CD4-positive, alpha-beta T cell treated with Interleukin-6 at 100 ng/mL for 8 hours (primary cell): ENCODE measurements around the gene FAM222A.

ENCODE experiments used
- DNase-seq: peaks from one replicate; pipeline ENCODE4 v3.0.0-alpha.2; 2020; ENCODE audit warnings: mixed read lengths, low spot score

FAM222A gene

DNA sequence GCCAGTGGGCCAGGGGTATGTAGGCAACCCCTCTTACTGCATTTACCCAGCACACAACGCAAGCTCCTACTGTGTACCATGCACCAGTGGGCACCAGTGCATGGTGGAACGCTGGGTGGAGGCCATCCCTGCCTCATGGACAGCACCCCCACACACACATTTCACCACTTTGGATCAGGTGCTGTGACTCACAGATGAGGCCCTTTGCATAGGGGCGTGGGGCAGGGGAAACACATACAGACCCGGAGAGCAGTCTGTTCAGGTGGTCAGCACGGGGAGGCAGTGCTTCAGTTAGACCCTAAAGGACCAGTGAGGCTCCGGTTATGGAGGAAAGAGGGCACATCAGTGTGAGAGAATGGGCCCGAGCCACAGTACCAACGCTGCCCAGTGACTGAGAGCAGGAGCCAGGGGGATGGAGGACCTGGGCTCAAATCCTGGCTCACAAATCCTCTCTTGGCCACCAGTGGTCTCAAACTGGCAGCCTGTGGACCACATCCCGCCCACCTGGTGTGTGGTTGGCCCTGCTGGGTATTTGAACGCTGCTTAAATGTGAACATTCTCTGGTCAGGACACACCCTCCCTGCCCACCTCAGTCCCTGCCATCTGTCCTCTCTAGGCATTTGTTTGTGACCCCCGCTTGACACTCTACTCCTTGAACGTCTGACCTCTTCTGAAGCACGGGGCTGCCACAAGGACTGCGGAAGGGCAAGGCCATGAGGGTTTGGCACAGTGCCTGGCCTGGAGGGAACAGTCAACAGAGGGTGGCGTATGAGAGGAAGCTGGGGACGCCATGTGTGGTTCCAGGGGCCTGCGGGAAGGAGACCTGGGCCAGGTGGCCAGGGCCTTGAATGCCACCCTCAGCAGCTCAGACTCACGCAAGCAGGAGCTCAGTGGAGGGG lies 46.7 kb downstream of the FAM222A start:
- no peak for DNase-seq

DNA sequence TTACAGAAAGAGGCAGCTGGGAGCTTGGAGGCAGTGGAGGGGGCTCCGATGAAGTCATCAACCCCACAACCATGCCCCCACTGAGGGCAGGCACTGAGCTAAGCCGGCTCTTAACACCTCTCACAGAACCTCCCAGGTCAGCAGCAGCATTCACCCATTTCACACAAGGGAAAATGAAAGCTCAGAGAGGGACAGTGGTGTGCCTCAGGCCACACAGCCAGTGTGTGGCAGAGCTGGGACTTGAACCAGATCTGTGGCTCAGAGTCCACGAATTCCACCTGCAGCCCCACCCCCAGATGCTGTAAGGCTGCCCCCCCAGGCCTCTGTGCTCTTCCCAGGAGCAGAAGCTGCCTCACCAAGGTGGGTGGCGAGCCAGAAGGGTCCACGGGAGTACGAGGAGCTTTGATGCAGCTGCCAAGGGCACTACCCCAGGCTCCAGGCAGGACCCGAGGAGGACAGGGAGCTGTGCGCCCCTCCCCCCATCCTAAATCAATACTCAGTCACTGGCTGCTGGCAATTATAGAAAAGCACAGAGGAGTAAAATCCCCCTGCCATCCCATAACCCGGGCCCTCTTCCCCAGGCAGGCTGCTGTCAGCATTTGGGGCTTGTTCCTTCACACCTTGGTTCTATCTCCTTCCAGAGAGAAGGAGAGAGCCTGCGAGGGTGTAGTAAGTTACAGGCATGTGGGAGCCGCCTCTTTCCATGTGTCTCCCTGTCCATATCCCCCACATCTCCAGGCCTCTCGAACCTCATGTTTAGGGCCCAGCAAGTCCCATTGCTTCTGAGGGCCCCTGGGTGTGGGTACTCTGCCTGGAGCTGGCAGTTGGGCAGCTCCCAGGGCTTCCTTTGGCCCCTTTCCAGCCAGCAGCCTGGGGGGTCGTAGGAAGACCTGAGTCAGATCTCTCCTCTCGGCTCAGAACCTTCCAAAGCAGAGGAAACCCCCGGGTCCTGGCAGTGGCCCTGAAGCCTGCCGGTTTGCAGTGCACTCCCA lies 47.6 kb downstream of the FAM222A start:
- no peak for DNase-seq

DNA sequence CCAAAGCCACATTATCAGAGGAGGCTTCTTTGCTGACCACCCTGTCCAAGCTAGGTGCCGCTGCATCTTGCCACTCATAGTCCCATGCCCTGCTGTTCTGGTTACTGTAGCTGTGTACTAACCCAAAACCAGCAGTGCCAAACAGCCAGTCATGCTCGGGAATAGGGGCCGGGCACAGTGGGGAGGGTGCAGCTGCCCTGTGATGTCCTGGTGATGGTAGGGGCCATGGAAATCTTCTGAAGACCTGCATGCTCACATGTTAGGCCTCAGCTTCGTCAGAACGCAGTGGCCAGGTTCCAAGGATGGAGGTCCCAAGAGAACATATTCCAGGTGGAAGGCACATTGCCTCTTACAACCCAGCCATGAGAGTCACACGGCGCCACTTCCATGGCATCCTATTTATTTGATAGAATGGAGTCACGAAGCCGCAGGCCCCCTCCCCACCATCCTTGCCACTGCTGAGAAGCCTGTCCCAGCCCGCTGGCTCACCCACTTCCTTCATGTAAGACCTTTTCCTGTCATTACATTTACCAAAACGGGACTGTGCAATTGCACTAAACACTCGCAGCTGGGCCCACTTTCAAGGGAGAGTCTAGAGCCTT lies 48.5 kb downstream of the FAM222A start:
- DNase-seq, result no peak

DNA sequence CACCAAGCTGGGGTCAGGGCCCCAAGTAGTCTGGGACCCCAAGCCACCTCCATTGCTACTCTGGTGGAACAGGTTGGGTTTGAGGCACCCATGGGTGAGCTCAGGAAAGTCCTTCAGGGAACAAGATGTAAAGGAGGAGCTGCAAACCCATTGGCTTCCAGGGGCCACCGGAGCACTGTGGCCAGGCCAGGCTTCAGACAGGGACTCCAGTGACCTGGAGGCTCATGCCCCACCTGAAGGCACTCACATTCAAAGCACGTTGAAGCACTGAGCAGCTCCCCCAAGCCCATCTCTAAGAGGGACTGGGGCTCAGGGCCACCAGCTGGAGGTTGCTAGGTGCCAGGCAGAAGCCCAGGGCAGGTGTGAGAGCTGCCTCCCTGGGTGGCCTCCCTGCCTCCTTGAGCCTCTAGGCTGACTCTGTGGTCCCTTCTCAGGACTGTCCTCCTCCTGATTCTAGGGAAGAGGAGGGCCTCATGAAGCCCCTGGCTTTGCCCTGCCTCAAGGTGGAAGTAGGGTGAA lies 49.1 kb downstream of the FAM222A start:
- no peak for DNase-seq

DNA sequence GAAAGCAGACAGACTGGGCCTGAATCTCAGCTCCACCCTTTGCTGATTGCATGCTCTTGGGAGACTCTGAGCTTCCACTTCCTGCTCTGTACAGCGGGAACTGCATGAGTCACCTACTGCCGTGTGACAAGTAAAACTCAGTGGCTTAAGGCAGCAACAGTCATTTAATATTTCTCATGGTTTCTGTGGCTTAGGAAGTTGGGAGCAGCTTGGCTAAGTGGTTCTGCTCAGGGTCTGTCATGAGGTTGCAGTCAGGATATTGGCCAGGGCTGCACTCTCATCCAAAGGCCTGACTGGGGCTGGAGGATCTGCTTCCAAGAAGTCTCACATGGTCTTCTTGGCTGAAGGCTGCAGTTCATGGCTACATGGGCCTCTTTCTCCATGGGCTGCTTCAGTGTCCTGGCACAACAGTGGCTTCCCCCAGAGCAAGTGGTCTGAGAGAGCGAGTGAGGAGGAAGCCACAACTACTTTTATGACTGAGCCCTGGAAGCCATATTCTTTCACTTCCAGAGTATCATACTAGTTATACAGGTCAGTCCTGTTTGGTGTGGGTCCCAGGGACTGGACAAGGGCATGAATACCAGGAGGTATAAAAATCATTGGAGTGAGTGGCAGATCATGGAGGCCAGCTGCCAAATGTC lies 49.7 kb downstream of the FAM222A start:
- DNase-seq, result no peak

DNA sequence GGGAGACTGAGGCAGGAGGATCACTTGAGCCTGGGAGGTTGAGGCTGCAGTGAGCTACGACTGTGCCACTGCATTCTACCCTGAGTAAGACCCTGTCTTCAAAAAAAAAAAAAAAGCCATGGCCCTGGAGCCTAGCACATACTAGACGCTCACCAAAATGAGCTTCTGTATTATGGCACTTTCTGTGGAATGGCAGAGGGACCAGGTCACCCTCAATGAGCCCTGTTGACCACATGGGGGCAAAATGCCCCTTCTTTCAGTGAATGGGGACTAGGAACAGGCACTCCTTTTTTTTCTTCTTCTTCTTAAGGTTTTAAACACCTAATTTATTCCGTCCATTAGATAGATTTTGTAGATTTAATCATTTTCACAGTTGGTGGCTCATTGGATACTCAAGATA lies 50.5 kb downstream of the FAM222A start:
- DNase-seq, result no peak

DNA sequence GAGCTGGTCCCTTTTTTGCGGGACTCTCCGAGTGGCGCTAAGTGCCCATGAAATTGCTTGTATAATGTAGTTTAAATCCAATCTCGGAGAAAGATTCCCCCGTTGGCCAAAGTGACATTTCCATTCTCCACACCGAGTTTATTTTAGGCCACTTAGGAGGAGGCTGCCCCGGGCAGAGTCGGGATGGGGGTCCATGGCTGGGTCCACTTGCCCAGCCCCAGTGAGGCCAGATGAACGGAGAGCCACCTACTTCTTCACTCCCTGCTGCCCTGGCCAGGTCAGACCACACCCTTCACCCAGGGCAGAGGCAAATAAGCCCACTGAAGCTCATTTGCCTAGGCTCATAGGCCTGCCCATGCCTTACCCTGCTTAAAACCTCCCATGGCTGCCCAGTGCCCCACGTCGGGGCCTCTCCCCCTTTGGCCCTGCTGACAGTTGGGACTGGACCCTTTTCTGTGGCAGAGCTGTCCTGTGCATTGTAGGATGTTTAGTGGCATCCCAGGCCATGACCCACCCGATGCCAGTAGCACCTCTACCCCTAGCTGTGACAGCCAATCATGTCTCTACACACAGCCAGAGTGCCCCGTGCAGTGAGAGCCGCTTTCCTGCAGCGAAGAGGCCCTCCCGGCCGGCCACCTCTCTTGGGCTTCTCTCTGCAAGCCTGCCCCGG lies 51.3 kb downstream of the FAM222A start:
- no peak for DNase-seq

DNA sequence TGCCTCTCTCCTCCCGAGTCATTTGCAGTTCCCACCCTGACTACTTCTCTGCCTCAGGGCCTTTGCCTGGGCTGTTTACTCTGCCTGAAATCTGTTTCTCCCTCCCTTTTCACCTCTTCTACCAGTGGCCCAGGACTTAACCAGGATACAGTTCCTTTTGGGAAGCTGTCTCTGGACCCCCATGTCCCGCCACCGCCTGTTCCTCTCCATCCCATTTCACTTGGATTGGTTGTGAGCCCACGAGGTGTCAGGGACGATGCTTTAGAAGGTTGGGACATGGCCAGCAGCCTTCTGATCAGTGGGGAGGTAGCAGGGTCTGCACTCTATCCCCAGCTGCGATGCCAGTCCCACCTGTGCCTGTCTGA lies 51.8 kb downstream of the FAM222A start:
- no peak for DNase-seq

DNA sequence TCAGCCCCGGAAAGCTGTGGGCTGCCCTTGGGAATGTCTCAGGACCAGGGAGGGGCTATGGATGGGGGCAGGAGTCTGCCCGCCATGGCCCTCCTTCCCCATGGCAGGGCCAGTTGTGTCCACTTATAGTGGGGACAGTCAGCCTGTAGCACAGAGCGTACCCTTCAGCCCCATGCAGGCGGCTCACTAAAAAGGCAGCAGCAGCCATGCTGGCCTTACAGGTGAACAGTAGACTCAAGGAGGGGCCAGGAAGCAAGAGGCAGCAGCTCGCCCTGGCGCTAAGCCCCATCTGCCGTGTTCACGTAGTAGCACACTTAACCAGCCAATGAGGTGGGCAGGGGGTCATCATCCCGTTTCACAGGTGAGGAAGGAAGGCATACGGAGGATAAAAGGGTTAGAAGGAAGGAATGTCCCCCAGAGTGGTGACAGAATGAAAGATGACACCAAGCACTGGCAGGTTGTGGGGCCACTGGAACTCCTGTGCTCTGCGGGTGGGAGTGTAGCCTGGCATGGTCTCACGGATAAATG lies 52.7 kb downstream of the FAM222A start:
- DNase-seq, result no peak

DNA sequence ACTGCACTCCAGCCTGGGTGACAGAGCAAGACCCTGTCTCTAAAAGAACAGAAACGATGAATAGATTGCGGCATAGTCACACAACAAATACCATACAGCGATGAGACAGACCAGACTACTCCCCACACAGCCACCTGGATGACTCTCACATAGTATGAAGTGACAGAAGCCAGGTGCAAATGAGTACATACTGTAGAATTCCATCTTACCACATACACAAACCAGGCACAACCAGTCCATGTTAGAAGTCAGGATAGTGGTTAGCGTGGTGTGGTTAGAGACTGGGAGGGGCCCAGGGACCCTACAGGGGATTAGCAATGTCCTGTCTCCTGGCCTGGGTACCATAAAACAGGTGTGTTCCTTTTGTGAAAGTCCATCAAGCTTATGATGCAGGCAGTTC lies 53.8 kb downstream of the FAM222A start:
- DNase-seq, result no peak

DNA sequence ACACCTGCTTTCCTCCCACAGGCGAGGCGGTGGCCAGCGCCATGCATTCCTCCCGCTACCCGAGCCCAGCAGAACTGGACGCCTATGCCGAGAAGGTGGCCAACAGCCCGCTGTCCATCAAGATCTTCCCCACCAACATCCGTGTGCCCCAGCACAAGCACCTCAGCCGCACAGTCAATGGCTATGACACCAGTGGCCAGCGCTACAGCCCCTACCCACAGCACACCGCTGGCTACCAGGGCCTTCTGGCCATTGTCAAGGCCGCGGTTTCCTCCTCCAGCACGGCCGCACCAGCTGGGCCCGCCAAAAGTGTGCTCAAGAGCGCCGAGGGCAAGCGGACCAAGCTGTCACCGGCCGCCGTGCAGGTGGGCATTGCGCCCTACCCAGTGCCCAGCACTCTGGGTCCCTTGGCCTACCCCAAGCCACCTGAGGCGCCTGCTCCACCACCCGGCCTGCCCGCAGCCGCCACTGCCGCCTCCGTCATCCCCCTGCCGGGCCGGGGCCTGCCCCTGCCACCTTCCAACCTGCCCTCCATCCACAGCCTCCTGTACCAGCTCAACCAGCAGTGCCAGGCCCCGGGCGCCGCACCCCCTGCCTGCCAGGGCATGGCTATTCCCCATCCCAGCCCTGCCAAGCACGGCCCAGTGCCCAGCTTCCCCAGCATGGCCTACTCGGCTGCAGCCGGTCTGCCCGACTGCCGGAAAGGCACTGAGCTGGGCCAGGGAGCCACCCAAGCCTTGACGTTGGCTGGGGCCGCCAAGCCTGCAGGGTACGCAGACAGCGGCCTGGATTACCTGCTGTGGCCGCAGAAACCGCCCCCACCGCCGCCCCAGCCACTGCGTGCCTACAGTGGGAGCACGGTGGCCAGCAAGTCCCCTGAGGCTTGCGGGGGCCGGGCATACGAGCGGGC lies 54.6 kb downstream of the FAM222A start:
- no peak for DNase-seq

DNA sequence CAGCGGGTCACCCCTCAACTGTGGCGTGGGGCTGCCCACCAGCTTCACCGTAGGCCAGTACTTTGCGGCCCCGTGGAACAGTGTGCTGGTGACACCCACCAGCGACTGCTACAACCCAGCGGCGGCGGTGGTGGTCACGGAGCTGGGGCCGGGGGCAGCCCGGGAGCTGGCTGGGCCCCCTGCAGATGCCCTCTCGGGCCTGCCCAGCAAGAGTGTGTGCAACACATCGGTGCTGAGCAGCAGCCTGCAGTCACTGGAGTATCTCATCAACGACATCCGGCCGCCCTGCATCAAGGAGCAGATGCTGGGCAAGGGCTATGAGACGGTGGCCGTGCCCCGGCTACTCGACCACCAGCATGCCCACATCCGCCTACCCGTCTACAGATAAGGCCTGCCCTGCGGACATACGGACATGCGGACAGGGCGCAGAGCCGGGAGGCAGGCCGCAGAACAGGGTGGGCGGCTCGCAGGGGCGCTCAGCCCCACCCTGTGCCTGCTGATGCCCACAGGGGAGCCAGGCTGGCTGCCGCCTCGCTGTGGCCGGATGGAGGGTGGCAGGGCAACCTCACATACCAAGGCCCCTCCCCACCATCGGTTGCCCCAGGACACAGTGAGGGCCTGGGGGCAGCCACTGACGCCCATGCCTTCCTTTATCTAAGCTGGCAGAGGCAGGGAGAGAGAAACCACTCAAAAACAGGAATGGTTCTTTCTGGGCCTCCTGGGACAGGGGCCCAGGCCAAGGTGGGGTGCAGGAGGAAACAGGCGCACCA lies 55.5 kb downstream of the FAM222A start:
- DNase-seq, result no peak

DNA sequence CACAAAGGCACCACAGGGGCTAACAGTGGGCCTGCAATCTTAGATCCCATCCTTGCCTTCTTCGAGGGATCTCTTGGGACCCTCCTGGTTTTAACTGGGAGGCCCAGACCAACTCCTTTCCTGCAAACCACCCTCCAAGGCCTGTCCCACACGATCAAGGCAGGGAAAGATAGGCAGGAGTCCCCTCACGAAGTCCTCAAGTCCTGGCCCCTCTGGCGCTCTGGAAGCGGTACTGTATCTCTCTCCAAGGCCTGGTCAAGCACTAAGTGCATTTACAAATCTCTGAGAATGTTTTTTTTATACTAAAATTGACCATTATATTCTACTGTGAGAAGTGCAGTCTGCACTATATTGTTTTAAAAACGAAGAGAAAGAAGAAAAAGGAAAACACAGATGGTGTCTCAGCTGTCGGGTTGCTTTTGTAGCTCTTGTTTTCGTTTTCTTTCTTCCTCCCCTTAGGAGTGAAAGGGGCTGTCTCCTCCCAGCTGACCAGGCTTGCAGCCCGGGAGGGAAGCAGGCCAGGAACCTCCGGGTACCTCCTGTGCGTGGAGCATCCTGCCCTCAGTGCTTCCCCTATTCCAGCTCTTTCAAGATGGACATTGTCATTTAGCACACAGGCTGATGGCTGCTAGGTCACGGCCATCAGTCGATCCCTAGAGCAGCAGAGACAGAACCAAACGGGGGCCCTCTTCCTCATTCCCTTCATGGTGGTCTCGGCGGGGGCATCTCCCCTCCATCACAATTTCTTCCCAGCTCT lies 56.7 kb downstream of the FAM222A start:
- DNase-seq, result no peak

DNA sequence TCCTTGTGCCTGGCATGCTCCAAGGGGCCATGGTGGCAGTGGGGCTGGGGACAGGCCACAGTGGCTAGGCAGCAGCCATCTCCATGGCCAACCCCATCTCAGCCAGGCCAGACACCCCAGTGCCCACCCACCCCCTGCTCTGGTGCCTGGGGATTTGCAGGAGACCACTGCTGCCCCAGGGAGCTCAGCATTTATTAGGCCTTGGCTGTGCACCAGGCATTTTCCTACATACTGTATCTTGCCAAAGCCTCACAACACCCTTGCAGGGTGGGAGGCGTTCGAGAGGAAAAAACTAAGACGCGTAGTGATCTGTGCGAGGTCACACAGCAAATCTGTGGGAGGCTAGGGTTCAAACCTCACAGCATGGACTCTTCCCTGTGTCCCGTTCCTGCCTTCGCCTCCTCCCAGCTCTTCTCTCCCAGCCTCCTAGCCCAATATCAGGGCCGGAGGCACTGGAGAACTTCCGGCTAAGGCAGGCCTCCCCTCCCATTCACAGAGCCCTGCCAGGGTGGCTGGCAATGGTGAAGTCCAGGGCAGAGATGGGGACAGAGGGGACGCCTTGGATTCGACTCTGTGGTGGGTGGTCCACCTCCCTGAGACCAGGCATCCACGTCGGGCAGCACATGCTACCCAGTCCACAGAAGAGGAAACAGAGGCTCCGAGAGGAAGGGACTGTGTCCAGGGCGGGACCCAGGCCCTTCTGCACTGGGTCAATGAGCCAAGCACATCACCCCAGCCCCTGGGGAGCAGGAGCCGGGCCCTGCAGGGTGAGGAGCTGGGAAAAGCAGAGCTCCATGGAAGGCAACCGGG lies 57.4 kb downstream of the FAM222A start:
- DNase-seq, result no peak

DNA sequence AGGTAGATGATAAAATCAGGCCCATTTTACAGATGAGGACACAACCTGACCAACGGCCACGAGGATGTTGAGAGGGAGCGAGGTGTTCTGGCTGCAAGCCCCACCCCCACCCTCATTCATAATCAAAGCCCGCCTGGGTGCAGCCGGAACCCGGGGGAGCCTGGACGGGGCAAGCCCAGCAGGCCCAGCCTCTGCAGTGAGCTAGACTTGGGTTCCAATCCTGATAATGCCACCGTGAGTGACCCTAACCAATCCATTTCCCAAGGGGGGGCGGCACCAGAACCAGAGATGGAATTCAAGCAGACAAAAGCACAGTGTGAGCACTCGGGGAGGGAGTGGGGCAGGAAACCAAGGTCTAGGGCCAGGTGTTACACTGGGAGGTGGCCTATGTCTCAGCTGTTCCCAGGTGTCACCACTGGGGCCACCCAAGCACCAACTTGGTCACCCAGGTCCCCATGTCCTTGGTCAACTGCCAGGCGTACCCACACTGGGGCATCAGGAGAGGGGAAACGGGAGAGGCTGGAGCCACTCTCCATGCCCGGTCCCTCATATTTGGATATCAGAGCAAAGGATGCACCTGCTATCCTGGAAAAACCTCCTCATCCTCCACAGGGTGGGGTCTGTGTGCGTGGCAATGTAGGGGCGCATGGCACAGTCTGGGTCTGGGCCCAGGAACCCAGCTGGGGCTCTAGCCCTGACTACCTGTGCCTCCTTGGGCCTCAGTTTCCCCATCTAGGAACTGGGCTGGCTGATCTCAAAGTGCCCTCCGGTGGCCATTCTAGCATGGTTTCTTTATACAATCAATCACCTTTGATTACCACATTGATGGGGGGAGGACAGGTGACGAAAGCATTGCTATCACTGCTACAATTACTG lies 58.4 kb downstream of the FAM222A start:
- DNase-seq, result no peak

DNA sequence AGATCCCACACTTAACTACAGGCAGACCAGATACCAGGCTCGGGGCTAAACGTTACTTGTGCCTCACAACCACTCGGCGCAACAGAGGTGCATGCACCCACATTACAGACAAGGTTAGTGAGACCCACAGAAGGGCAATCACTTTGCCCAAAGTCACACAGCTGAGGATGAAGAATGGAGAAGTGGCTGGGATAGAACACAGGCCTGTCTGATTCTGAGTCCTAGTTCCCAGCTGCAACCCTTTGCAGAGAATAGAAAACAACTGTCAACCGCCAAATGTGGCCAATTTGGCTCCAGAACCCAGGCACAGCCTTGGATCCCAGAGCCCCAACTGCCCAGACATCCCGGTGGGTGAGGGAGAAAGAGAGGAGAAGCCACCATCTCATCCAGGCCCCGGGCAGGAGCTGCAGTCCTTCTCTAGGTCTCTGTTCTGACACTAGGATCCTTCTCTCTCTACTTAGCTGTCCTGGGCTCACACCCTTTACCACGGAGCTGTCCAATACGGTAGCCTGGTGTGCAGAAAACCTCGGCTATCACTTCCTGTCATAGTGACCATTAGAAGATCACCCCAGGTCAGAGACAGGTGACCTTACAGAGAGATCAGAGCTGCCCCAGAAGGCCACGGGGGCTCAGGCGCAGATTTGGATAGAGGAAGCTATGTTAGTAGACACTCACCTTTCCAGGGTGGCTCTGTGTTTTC lies 59.1 kb downstream of the FAM222A start:
- no peak for DNase-seq
